Measurements from ENCODE around the gene CCT6B. TPM values are rescaled to one million over a fixed set of nuclear protein-coding genes. Genes with fewer than 3 reads are reported as not detected.

Gene CCT6B
- polyA plus RNA-seq, 3 donors = 0.95 to 1.8 (median 1.4) TPM

DNA sequence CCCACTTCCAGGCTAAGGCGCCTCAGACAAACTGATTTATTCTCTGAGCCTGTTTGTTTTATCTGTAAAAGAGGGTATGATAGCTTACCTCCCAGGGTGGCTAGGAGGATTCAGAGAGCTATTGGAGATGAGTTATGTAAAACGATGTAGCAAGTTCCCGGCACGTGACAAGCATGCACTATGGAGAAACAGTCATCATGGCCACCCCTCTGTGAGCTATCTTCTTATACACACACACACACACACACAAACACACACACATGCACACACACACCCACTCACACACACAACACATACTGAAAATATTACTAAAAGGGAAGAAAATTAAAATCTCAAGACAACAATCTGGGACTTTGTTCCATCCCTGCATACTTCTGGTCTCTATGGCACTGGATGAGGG is 66.3 kb downstream of the CCT6B start:
- no peak overlapping the region for H3K9ac ChIP-seq (ENCODE audit: insufficient read depth, low read length, poor library complexity, severe bottlenecking)
- H3K27me3 ChIP-seq (ENCODE audit: control insufficient read depth in 2 of 2, insufficient read depth in 2 of 2, low read length in 2 of 2) = no peaks in the 10 kb centered on the region
- H3K27me3 Mint-ChIP-seq (ENCODE audit: low read depth in 3 of 3) = peaks cover 15 to 19% (median 16%) of the 10 kb centered on the region in 3 donors
- no peaks in the 10 kb centered on the region for H3K9me3 ChIP-seq (replicated peaks in 1 of 2; ENCODE audit: control insufficient read depth in 1 of 2, insufficient read depth in 1 of 2, low read length in 2 of 2)
- H3K79me2 ChIP-seq (ENCODE audit: insufficient read depth, low read length) = no peaks in the 10 kb centered on the region
- H3K36me3 Mint-ChIP-seq = no peaks in the 10 kb centered on the region
- H4K20me1 ChIP-seq (ENCODE audit: insufficient read depth, low read length) = no peaks in the 10 kb centered on the region
- H3K4me1 ChIP-seq (ENCODE audit: control insufficient read depth in 1 of 2, insufficient read depth in 2 of 2, low read length in 2 of 2) = no peaks in the 10 kb centered on the region
- no peak for TF ChIP-seq CTCF (IDR thresholded peaks at IDR 0.05)
- no peak overlapping the region for H3K27ac ChIP-seq (ENCODE audit: low read depth in 1 of 2, low read length in 2 of 2)
- no CpG with 5 or more reads among the region's 4 CpGs for WGBS (ENCODE audit: insufficient coverage)
- no peaks in the 10 kb centered on the region for H3K36me3 ChIP-seq (replicated peaks in 1 of 2; ENCODE audit: control insufficient read depth in 1 of 2, insufficient read depth in 2 of 2, low read length in 2 of 2)
- no peaks in the 10 kb centered on the region for H3K9me3 Mint-ChIP-seq
- no peak overlapping the region for H3K4me2 ChIP-seq (replicated peaks; ENCODE audit: extremely low read depth, low read length, poor library complexity, severe bottlenecking)
- no peak for DNase-seq
- intact Hi-C loops (cut with micrococcal nuclease) = no loop called here
- H3K4me1 Mint-ChIP-seq = no peaks in the 10 kb centered on the region
- H3K4me3 Mint-ChIP-seq = no peak overlapping the region
- no peak overlapping the region for H3K27ac Mint-ChIP-seq
- H3K4me3 ChIP-seq (replicated peaks in 1 of 3; ENCODE audit: low read depth in 2 of 3, low read length in 3 of 3) = no peak overlapping the region
- H2AFZ ChIP-seq (ENCODE audit: insufficient read depth, low read depth, low read length, poor library complexity, severe bottlenecking) = no peak overlapping the region

DNA sequence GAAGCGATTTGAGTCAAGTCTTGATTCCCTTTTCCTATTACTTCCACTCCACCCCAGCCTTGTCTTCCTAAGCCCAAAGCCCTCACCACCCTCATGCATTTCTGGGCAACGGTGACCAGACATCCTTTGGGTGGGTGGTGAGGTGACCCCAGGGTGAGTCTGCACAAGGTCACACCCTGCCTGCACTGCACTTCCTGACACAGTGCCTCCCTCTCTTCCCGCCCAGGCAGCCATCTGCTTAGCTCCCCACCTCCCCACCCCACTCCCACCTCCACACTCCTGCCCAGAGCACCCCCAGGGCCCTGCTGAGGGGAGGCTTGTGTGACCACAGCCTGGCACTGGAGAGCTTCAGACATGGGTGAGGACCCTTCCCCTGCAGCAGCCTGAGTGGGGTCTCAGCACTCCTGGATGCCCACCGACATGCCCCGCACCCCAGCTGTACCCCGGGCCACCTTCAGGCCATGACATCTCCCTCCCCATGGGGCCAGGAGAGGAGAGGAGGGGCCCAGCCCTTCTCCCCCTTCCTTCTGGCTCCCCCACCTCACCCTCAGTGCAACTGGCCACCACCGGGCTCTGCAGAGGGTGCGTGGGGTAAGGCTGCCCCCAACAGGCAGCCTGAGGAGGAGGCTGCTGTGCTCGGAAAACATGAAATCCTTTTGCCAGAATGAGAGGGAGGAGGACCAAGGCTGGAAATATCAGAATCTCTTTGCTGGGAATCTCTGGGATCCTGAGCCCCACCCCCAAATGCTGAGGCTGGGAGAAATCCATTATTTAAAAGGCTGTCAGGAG is 68.6 kb downstream of the CCT6B start:
- H3K4me1 Mint-ChIP-seq = no peaks in the 10 kb centered on the region
- no peaks in the 10 kb centered on the region for H3K36me3 ChIP-seq (replicated peaks in 1 of 2; ENCODE audit: control insufficient read depth in 1 of 2, insufficient read depth in 2 of 2, low read length in 2 of 2)
- H3K79me2 ChIP-seq (ENCODE audit: insufficient read depth, low read length) = no peaks in the 10 kb centered on the region
- no peaks in the 10 kb centered on the region for H4K20me1 ChIP-seq (ENCODE audit: insufficient read depth, low read length)
- intact Hi-C loops (cut with micrococcal nuclease) = no loop called here
- TF ChIP-seq CTCF (IDR thresholded peaks at IDR 0.05) = no peak
- no peaks in the 10 kb centered on the region for H3K9me3 ChIP-seq (replicated peaks in 1 of 2; ENCODE audit: control insufficient read depth in 1 of 2, insufficient read depth in 1 of 2, low read length in 2 of 2)
- H3K27ac ChIP-seq (ENCODE audit: low read depth in 1 of 2, low read length in 2 of 2) = no peak overlapping the region
- H3K9me3 Mint-ChIP-seq = no peaks in the 10 kb centered on the region
- H3K27me3 ChIP-seq (ENCODE audit: control insufficient read depth in 2 of 2, insufficient read depth in 2 of 2, low read length in 2 of 2) = no peaks in the 10 kb centered on the region
- H3K36me3 Mint-ChIP-seq = no peaks in the 10 kb centered on the region
- H3K4me1 ChIP-seq (ENCODE audit: control insufficient read depth in 1 of 2, insufficient read depth in 2 of 2, low read length in 2 of 2) = no peaks in the 10 kb centered on the region
- no peak overlapping the region for H3K4me2 ChIP-seq (replicated peaks; ENCODE audit: extremely low read depth, low read length, poor library complexity, severe bottlenecking)
- no peak overlapping the region for H3K27ac Mint-ChIP-seq
- WGBS (ENCODE audit: insufficient coverage) = 9% methylated on average over 1 of the region's 9 CpGs
- H3K27me3 Mint-ChIP-seq (ENCODE audit: low read depth in 3 of 3) = peaks cover 10 to 15% (median 13%) of the 10 kb centered on the region in 3 donors
- H3K4me3 Mint-ChIP-seq = no peak overlapping the region
- no peak for DNase-seq
- H2AFZ ChIP-seq (ENCODE audit: insufficient read depth, low read depth, low read length, poor library complexity, severe bottlenecking) = no peak overlapping the region
- H3K9ac ChIP-seq (ENCODE audit: insufficient read depth, low read length, poor library complexity, severe bottlenecking) = no peak overlapping the region
- no peak overlapping the region for H3K4me3 ChIP-seq (replicated peaks in 1 of 3; ENCODE audit: low read depth in 2 of 3, low read length in 3 of 3)

All from CD14-positive monocyte (primary cell).